CD4-positive, alpha-beta T cell treated with Interleukin-10 for 1 hour (primary cell): ENCODE measurements around the gene SBF1.

Source experiments
- DNase-seq: peaks from one replicate; pipeline ENCODE4 v3.0.0-alpha.2; 2020

Gene SBF1

DNA sequence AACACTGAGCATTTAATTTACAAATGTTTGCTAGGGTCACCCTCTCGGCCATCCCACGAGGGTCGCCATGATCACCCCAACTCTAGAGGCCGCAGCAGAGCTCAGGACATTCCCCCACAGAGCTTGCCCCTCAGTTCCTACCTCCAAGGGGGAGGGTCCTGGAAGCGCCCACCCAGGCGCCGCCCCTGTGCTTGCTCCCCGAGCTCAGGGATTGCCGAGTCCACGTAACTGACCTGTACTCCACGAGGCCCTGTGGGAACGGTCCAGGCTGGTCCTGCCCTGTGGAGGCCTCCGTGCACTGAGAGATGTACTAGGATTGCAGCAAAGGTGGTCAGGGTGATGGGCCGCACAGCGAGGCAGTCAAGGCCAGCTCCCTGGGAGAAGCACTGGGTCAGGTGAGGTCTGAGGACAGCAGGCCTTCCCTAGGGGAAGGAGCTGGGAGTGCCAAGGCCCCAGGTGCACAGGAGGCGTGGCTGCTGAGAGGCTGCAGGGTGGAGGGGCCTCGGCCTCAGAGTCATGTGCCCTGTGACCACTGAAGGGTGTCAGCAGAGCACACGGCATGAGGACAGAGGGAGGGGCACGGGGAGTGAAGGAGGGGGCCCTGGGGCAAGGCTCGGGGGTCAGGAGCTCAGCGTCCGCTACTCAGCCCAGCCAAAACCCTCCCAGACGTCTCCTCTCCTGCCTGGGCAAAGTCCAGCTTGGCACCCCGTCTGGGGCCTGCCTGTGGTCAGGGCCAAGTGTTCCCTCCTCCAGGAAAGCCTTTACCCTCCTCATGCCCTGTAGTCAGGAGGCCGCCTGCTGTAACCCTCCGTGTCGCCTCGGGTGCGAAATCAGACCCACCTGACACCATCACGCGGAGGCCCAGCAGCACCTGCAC, 9.4 kb upstream of the SBF1 start:
- DNase-seq, result no peak

DNA sequence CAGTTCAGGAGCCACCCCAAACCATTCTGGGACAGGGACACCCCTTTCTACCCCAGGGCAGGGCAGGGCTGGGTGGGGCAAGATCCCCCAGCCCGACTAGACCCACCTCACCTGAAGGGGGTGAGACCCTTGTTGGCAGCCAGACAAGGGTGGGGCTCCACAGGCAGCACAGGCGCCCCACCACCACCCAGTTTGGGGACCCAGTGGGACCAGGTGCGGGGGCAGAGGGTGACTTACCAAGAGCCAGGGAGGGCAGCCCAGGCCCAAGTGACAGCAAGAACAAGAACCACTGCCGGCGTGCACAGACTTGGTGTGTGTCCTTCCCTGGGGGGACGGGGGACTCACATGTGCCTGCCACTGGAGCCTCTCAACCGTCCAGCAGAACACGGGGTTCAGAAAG, 8.7 kb upstream of the SBF1 start:
- no peak for DNase-seq

DNA sequence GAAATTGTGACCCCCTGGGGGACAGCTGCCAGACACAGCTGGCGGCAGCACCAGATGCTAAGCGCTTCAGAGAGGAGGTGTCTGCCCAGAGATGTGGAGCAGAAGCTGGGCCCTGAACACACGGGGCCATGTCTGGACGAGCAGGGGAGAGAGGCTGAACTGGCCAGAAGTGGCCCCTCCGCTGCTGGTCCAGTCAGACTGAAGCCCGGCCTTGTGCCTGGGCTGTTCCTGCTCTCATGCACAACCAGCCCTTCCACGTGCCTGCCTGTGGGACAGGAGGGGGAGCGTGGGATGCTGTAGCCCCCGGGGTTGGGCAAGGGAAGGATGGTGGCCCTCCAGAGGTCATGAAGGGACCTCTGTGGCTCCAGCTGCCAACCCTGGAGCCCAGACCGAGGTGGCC, 8.3 kb upstream of the SBF1 start:
- DNase-seq, result no peak

DNA sequence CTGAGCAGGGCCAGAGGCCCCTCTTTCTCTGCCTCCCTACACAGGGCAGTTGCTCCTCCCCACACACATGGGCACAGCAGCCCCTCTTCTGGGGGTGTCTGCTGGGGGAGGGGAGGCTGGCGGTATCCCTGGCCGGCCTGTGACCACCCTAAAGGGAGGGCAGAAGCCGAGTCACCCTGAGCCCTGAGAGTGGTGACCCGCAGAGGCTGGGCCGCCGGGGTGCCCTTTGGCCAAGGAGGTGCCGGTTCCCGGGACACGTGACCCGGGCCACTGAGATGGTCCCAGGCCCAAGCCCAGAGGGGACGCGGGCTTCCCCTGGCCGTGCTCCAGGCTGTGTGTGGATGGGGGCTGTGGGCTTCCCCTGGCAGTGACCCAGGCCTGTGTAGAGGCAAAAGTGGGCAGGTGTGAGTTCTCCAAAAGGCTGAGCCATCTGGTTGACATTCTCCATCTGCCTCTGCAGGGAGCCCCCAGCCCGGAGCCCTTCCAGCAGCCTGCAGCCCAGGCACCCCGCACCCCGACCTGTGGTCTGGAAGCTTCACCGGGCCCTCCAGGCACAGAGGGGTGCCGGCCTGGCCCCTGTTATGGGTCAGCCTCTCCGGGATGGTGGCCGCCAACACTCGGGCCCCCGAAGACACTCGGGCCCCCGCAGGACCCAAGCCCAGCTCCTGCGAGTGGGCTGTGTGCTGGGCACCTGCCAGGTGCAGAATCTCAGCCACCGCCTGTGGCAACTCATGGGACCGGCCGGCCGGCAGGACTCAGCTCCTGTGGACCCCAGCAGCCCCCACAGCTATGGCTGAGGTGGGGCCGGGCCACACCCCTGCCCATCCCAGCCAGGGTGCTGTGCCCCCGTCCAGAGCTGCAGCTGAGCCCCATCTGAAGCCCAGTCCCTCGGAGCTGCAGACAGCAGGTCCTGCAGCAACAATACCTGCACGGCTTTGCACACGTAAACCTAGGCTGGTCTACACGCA, 7.6 kb upstream of the SBF1 start:
- no peak for DNase-seq

- peak; percentile 75 for DNase-seq
These were observed 6.7 kb upstream of the SBF1 start, which contains the start of gene ADM2 for GRCh38 chr22:50481440-50482106. Gene ADM2 (plus strand): TSS chr22:50481543. CDS start chr22:50481848, 305 bp downstream.

- no peak for DNase-seq
These were observed 6.2 kb upstream of the SBF1 start for GRCh38 chr22:50481045-50481439.

DNA sequence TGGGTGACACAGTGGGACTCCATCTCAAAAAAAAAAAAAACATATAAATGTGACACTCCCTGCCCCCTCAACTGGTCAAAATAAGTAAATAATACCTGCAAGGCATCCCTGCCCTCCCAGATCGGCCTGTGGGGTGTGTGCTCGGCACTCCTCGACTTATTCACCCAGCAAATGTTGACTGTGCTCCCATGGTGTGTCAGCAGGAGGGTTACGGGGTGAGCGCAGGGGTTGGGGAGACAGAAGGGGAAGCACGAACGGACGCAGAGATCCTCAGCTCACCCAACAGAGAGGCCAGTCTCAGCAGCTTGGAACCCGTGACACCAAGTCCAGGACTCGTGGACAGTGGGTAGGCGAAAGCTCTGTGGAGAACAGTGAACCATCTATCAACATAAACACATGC, 4.9 kb upstream of the SBF1 start:
- DNase-seq, result no peak

- no peak for DNase-seq
These were observed 3.1 kb upstream of the SBF1 start for GRCh38 chr22:50477923-50478322.

DNA sequence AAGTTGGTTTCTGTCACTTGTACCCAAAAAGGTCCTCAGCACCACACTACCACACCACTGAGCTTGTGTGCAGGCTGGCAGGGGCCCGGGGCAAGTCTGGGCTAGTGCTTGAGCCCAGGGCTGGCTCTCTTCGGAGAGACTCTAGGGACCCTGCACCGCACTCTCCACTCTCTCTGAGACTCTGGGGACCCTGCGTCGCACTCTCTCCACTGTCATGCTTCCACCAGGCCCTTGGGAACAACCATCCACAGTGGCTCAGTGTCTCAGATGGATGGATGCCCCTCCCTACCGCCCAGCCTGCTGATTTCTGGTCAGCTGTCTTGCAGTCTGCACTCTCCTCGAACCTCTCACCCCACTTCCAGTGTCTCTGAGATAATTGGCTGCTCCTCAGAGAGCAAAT, 2.0 kb upstream of the SBF1 start:
- DNase-seq, result no peak

DNA sequence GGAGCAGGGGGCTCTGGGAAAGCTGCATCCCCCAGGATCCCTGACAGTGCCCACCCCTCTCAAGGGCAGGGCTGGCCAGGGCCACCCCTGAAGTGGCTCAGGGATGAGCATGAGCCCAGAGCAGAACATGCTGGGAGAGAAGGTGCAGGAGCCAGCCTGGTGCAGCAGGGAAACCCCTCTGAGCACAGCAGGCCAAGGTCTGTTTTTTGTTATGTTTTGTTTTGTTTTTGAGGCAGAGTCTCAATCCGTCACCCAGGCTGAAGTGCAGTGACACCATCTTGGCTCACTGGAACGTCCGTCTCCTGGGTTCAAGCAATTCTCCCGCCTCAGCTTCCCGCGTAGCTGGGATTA, 792 bp upstream of the SBF1 start:
- DNase-seq, result no peak

- no peak for DNase-seq
These were observed 772 bp downstream of the SBF1 start for GRCh38 chr22:50473855-50474671.

GRCh38 chr22:50473088-50473487, 1.7 kb downstream of the SBF1 start:
- peak; percentile 71 for DNase-seq

- DNase-seq, result no peak
These were observed 2.9 kb downstream of the SBF1 start for GRCh38 chr22:50471962-50472361.

DNA sequence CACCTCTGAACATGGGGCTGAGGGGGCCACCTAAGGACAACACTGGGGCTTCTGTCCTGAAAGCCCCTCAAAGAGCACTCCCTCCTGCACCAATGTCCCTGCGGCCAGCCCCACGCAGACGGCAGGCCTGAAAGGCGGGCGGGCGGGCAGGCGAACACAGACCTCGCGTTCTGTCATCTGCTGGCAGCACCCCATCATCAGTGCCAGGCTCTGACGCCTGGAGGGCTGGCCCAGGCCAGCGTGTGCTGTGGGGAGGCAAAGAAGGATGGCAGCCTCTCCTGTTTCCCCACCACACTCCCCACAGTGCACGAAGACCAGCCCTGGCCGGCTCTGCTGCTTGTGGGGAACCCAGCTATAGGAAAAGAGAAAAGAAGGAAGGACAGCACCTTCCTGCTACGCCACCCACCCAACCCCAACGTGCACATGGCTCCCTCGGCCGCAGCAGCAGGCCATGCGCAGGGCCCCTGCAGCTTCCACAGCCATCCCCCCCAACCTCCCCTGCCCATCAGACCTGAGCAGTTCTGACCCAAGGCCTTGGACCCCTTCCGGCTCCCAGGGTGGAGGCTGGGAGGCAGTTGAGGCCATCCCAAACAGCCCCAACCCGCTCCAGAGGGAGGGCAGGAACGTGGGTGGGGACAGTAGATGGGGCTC, 3.5 kb downstream of the SBF1 start:
- DNase-seq, result no peak

- no peak for DNase-seq
These were observed 4.3 kb downstream of the SBF1 start for GRCh38 chr22:50470491-50470890.

- peak; percentile 98 for DNase-seq
These were observed 5.2 kb downstream of the SBF1 start for GRCh38 chr22:50469377-50470305.

DNA sequence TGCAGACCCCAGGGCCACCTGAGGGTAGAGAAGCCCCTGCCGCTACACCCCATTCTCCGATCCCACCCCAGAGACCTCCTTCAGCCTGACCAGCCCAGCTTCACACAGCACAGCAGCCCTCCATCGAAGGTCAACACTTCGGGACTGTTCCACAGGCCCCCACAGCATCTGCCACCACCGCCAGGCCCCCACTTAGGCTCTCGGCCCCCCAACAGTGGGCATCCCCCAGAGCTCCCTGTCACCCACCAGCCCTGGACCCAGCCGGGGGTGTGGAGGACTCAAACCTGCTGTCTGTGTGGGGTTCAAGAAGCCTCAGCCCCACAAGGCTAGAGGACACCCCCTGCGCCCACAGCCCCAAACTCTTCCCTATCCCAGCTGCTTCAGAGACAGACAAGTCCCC, 6.2 kb downstream of the SBF1 start:
- DNase-seq, result no peak

DNA sequence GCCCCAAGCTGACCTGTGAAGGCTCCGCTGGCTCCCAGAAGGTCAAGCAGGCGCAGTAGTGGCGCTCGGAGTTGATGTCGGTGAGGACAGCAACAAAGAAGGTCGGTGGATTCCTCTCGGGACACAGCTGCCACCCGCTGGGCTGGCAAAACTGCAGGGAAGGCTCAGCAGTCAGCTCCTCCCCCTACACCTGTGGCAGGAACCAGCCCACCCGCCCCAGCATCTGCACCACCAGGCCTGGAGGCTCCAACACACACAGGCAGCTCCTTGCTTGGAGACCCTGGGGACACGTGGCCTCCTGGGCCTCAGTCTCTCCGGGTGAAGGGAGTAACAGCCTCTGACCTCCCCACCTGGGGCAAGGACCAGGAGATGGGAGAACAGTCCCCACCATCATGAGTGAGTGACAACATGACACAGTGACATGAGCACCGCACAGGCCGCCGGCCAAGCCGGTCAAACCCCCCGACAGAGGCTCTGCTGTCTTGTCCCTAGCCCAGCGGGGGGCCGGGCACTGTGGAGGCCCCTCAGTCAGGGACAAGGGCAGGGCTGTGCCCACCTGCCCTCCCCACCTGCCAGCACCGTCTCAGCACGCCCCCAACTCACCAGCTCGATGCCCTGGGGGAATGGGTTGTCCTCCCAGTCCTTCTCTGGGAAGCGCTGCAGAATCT, 6.9 kb downstream of the SBF1 start:
- DNase-seq, result no peak

- no peak for DNase-seq
These were observed 7.5 kb downstream of the SBF1 start for GRCh38 chr22:50467341-50467740.
